Ishikawa (cell line): ENCODE data around the gene MAP1LC3A.

ENCODE experiments used
- CEBPB ChIP-seq: IDR thresholded peaks from 2 replicates; pipeline ENCODE4 v1.6.1; 2012
- CREB1 ChIP-seq: IDR thresholded peaks from 2 replicates; pipeline ENCODE4 v1.6.1; 2012; ENCODE audit warnings: low read depth
- EGR1 ChIP-seq: IDR thresholded peaks from 2 replicates; pipeline ENCODE4 v1.6.1; 2012
- EP300 ChIP-seq: IDR thresholded peaks from 2 replicates; pipeline ENCODE4 v1.6.1; 2012; ENCODE audit warnings: borderline replicate concordance
- FOXM1 ChIP-seq: IDR thresholded peaks from 2 replicates; pipeline ENCODE4 v1.6.1; 2012; ENCODE audit warnings: low read depth, borderline replicate concordance
- MAX ChIP-seq: IDR thresholded peaks from 2 replicates; pipeline ENCODE4 v1.6.1; 2012
- NFIC ChIP-seq: IDR thresholded peaks from 2 replicates; pipeline ENCODE4 v1.6.1; 2012
- RAD21 ChIP-seq: IDR thresholded peaks from 2 replicates; pipeline ENCODE4 v1.6.1; 2012; ENCODE audit warnings: low read depth
- REST ChIP-seq: IDR thresholded peaks from 2 replicates; pipeline ENCODE4 v1.6.1; 2012; ENCODE audit warnings: low read depth, mild to moderate bottlenecking
- TAF1 ChIP-seq: IDR thresholded peaks from 2 replicates; pipeline ENCODE4 v1.6.1; 2012; ENCODE audit warnings: low read depth, mild to moderate bottlenecking
- TCF12 ChIP-seq: IDR thresholded peaks from 2 replicates; pipeline ENCODE4 v1.6.1; 2012; ENCODE audit warnings: low read depth
- TEAD4 ChIP-seq: IDR thresholded peaks from 2 replicates; pipeline ENCODE4 v1.6.1; 2012
- USF1 ChIP-seq: IDR thresholded peaks from 2 replicates; pipeline ENCODE4 v1.6.1; 2012
- YY1 ChIP-seq: IDR thresholded peaks from 2 replicates; pipeline ENCODE4 v1.6.1; 2012; ENCODE audit warnings: low read depth
- ZBTB7A ChIP-seq: IDR thresholded peaks from 2 replicates; pipeline ENCODE4 v1.6.1; 2012; ENCODE audit warnings: low read depth

The MAP1LC3A gene

GRCh38 chr20:34581341-34582184, 23.0 kb downstream of the MAP1LC3A start:
- TF ChIP-seq TCF12 (no peak), YY1 (no peak), EGR1 (no peak)

- no peak for TF ChIP-seq TCF12
- TF ChIP-seq YY1 = no peak
- TF ChIP-seq RAD21 = no peak
- TF ChIP-seq FOXM1 = no peak
- no peak for TF ChIP-seq MAX
- no peak for TF ChIP-seq TAF1
- TF ChIP-seq EP300 = no peak
- TF ChIP-seq NFIC = no peak
- TF ChIP-seq CEBPB = no peak
- no peak for TF ChIP-seq TEAD4
- TF ChIP-seq EGR1 = no peak
- TF ChIP-seq REST = no peak
- no peak for TF ChIP-seq CREB1
- TF ChIP-seq USF1 = no peak
- TF ChIP-seq ZBTB7A = no peak
Observed at GRCh38 chr20:34582221-34582620, 23.7 kb downstream of the MAP1LC3A start.

- TF ChIP-seq NFIC (no peak), TAF1 (no peak), REST (no peak), MAX (no peak), EGR1 (no peak), TEAD4 (no peak), EP300 (no peak), CEBPB (no peak), CREB1 (no peak), RAD21 (no peak), FOXM1 (no peak), ZBTB7A (no peak), USF1 (no peak), TCF12 (no peak), YY1 (no peak)
Observed at GRCh38 chr20:34582911-34583310, 24.4 kb downstream of the MAP1LC3A start.

- TF ChIP-seq TCF12 (no peak), EP300 (no peak), USF1 (no peak), TAF1 (no peak), TEAD4 (no peak), CREB1 (no peak), YY1 (no peak), CEBPB (no peak), EGR1 (no peak), REST (no peak), FOXM1 (no peak), MAX (no peak), RAD21 (no peak), NFIC (no peak), ZBTB7A (no peak)
Observed at GRCh38 chr20:34583544-34583943, 25.0 kb downstream of the MAP1LC3A start.
